Measurements from ENCODE around the gene CHST15.

Gene CHST15

GRCh38 chr10:124005091-124005490 is 88.3 kb downstream of the CHST15 start:
- Histone ChIP-seq H3K4me1 (ENCODE audit: control insufficient read depth, insufficient read depth, low read length) (no peaks in the 10 kb centered on the region), H3K36me3 (ENCODE audit: control insufficient read depth, insufficient read depth, low read length) (no peaks in the 10 kb centered on the region), H3K9ac (ENCODE audit: low read length) (no peak overlapping the region), H3K4me3 (ENCODE audit: low read length) (no peak overlapping the region), H3K27me3 (ENCODE audit: control insufficient read depth, insufficient read depth, low read length) (no peaks in the 10 kb centered on the region), H3K9me3 (ENCODE audit: control insufficient read depth, low read length) (no peaks in the 10 kb centered on the region)

- Histone ChIP-seq H3K4me1 (ENCODE audit: control insufficient read depth, insufficient read depth, low read length) (no peaks in the 10 kb centered on the region), H3K36me3 (ENCODE audit: control insufficient read depth, insufficient read depth, low read length) (no peaks in the 10 kb centered on the region), H3K9ac (ENCODE audit: low read length) (no peak overlapping the region), H3K4me3 (ENCODE audit: low read length) (no peak overlapping the region), H3K9me3 (ENCODE audit: control insufficient read depth, low read length) (no peaks in the 10 kb centered on the region), H3K27me3 (ENCODE audit: control insufficient read depth, insufficient read depth, low read length) (no peaks in the 10 kb centered on the region)
Observed at GRCh38 chr10:124004663-124005004, 88.8 kb downstream of the CHST15 start.

GRCh38 chr10:124003871-124004662 is 89.3 kb downstream of the CHST15 start:
- no peak overlapping the region for H3K4me3 ChIP-seq (ENCODE audit: low read length)
- H3K27me3 ChIP-seq (ENCODE audit: control insufficient read depth, insufficient read depth, low read length): no peaks in the 10 kb centered on the region
- H3K36me3 ChIP-seq (ENCODE audit: control insufficient read depth, insufficient read depth, low read length): no peaks in the 10 kb centered on the region
- no peaks in the 10 kb centered on the region for H3K9me3 ChIP-seq (ENCODE audit: control insufficient read depth, low read length)
- no peak overlapping the region for H3K9ac ChIP-seq (ENCODE audit: low read length)
- H3K4me1 ChIP-seq (ENCODE audit: control insufficient read depth, insufficient read depth, low read length): no peaks in the 10 kb centered on the region

DNA sequence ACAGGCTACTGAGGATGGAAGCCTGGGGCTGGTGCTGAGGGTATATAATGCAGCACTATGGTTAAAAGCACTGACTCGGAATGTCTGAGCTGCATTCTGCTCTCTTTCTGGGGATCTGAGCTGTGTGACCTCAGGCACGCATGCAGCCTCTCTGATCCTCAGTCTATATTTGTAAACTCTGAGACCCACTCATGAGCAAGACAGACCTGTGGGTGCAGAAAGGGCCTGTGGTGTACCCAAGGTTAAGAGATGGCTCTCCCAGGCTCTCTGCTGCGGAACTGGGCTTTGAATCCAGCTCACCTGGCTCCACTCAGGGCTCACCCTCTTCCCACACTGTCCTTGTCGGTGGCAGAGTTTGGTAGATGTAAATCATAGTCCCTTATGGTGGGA is 89.9 kb downstream of the CHST15 start:
- Histone ChIP-seq H3K9ac (ENCODE audit: low read length) (no peak overlapping the region), H3K9me3 (ENCODE audit: control insufficient read depth, low read length) (no peaks in the 10 kb centered on the region), H3K4me3 (ENCODE audit: low read length) (no peak overlapping the region), H3K4me1 (ENCODE audit: control insufficient read depth, insufficient read depth, low read length) (no peaks in the 10 kb centered on the region), H3K36me3 (ENCODE audit: control insufficient read depth, insufficient read depth, low read length) (no peaks in the 10 kb centered on the region), H3K27me3 (ENCODE audit: control insufficient read depth, insufficient read depth, low read length) (no peaks in the 10 kb centered on the region)

DNA sequence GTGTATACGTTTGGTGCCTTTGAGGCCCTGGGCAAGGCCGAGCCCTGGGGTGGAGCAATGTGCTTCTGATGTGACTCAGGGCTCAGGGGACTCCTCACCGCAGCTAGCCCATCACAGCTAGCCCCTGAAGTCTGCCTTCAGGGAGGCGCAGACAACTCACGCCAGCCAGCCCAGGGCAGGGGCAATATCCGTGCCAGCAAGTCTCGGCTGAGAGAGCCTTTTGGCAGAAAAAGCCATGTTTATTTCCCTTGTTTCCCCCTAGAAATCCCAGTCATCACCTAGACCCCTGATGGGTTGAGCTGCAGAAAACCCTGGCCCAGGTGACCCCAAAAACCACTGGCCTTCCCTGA is 90.4 kb downstream of the CHST15 start:
- Histone ChIP-seq H3K4me1 (ENCODE audit: control insufficient read depth, insufficient read depth, low read length) (no peaks in the 10 kb centered on the region), H3K9me3 (ENCODE audit: control insufficient read depth, low read length) (no peaks in the 10 kb centered on the region), H3K9ac (ENCODE audit: low read length) (no peak overlapping the region), H3K4me3 (ENCODE audit: low read length) (no peak overlapping the region), H3K36me3 (ENCODE audit: control insufficient read depth, insufficient read depth, low read length) (no peaks in the 10 kb centered on the region), H3K27me3 (ENCODE audit: control insufficient read depth, insufficient read depth, low read length) (no peaks in the 10 kb centered on the region)

GRCh38 chr10:124002391-124003069 is 90.9 kb downstream of the CHST15 start:
- no peaks in the 10 kb centered on the region for H3K27me3 ChIP-seq (ENCODE audit: control insufficient read depth, insufficient read depth, low read length)
- H3K4me3 ChIP-seq (ENCODE audit: low read length): no peak overlapping the region
- no peaks in the 10 kb centered on the region for H3K9me3 ChIP-seq (ENCODE audit: control insufficient read depth, low read length)
- no peaks in the 10 kb centered on the region for H3K36me3 ChIP-seq (ENCODE audit: control insufficient read depth, insufficient read depth, low read length)
- no peaks in the 10 kb centered on the region for H3K4me1 ChIP-seq (ENCODE audit: control insufficient read depth, insufficient read depth, low read length)
- H3K9ac ChIP-seq (ENCODE audit: low read length): no peak overlapping the region

GRCh38 chr10:124001391-124002148 is 91.8 kb downstream of the CHST15 start:
- Histone ChIP-seq H3K4me3 (ENCODE audit: low read length) (no peak overlapping the region), H3K36me3 (ENCODE audit: control insufficient read depth, insufficient read depth, low read length) (no peaks in the 10 kb centered on the region), H3K27me3 (ENCODE audit: control insufficient read depth, insufficient read depth, low read length) (no peaks in the 10 kb centered on the region), H3K9me3 (ENCODE audit: control insufficient read depth, low read length) (no peaks in the 10 kb centered on the region), H3K9ac (ENCODE audit: low read length) (no peak overlapping the region), H3K4me1 (ENCODE audit: control insufficient read depth, insufficient read depth, low read length) (peaks cover 5% of the 10 kb centered on the region)

- H3K9me3 ChIP-seq (ENCODE audit: control insufficient read depth, low read length): no peaks in the 10 kb centered on the region
- H3K36me3 ChIP-seq (ENCODE audit: control insufficient read depth, insufficient read depth, low read length): no peaks in the 10 kb centered on the region
- H3K9ac ChIP-seq (ENCODE audit: low read length): no peak overlapping the region
- no peaks in the 10 kb centered on the region for H3K27me3 ChIP-seq (ENCODE audit: control insufficient read depth, insufficient read depth, low read length)
- H3K4me1 ChIP-seq (ENCODE audit: control insufficient read depth, insufficient read depth, low read length): peaks cover 5% of the 10 kb centered on the region
- H3K4me3 ChIP-seq (ENCODE audit: low read length): no peak overlapping the region
Observed at GRCh38 chr10:124000792-124001201, 92.6 kb downstream of the CHST15 start.

DNA sequence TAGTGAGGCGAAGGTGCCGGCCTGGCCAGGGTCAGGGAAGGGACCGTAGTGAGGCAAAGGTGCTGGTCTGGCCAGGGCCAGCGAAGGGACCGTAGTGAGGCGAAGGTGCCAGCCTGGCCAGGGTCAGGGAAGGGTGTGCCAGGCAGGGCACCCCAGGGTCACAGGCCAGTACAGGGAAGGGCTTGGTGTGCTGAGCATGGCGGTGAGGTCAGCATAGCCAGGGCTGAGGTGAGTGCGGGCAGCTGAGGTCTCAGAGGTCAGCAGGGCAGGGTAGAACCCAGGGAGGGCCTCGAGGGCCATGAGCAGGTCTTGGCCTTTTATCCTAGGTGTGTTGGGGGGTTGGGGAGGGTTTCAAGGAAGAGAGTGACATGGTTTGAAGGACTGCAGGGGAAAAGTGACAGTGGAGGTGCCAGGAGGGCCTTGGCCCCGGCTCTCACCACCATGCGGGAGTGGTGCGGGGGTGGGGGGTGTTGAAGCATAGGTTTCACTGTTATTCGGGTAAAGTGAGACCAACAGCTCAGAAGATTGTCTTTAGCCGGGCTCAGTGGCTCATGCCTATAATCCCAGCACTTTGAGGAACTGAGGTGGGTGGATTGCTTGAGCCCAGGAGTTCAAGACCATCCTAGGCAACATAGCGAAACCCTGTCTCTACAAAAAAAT is 93.3 kb downstream of the CHST15 start:
- Histone ChIP-seq H3K4me3 (ENCODE audit: low read length) (no peak overlapping the region), H3K27me3 (ENCODE audit: control insufficient read depth, insufficient read depth, low read length) (peaks cover 6% of the 10 kb centered on the region), H3K9ac (ENCODE audit: low read length) (no peak overlapping the region), H3K4me1 (ENCODE audit: control insufficient read depth, insufficient read depth, low read length) (peaks cover 11% of the 10 kb centered on the region), H3K9me3 (ENCODE audit: control insufficient read depth, low read length) (no peaks in the 10 kb centered on the region), H3K36me3 (ENCODE audit: control insufficient read depth, insufficient read depth, low read length) (no peaks in the 10 kb centered on the region)

- Histone ChIP-seq H3K9me3 (ENCODE audit: control insufficient read depth, low read length) (no peaks in the 10 kb centered on the region), H3K36me3 (ENCODE audit: control insufficient read depth, insufficient read depth, low read length) (no peaks in the 10 kb centered on the region), H3K27me3 (ENCODE audit: control insufficient read depth, insufficient read depth, low read length) (peaks cover 12% of the 10 kb centered on the region), H3K9ac (ENCODE audit: low read length) (no peak overlapping the region), H3K4me3 (ENCODE audit: low read length) (no peak overlapping the region), H3K4me1 (ENCODE audit: control insufficient read depth, insufficient read depth, low read length) (peaks cover 19% of the 10 kb centered on the region)
Observed at GRCh38 chr10:123999261-123999660, 94.1 kb downstream of the CHST15 start.

DNA sequence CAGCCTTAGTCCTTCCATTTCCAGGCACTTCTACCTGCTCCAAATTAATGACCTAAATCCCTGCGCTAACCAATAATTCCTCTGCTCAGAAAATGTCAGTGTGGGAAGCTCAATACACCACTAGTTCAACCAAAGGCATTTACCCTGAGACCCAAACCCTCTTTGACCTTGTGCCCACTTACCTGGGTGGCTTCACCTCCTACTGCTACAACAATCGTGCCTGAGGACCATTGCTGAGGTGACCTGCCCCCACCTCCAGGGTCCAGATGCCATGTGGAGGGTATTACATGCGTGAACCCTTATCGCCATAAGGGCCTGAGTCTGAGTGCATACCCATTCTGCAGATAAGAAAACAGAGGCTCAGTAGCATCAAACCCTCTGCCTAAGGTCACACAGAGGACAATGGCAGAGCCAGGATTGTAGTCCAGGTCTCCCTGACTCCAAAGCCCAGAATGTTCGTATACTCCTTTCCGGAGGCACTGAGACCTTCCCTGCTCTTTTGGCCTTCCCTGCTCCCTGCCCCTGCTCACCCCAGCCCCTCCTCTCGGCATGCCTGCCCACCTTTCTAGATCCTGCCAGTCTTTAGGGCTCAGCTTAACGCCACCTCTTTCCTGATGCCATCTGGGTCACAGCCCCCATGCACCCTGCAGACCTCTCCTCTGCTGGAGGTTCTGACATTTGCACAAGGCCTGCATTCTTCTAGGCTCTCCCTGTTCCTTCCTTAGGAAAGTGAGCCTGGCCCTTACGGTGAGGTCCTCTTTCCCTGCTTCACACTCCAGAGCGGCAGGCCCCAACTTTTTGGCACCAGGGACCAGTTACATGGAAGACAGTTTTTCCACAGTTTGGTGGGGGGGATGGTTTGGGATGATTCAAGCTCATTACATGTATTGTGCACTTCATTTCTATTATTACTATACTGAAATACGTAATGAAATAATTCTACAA is 94.9 kb downstream of the CHST15 start:
- no peak overlapping the region for H3K4me3 ChIP-seq (ENCODE audit: low read length)
- peaks cover 20% of the 10 kb centered on the region for H3K27me3 ChIP-seq (ENCODE audit: control insufficient read depth, insufficient read depth, low read length)
- peaks cover 22% of the 10 kb centered on the region for H3K4me1 ChIP-seq (ENCODE audit: control insufficient read depth, insufficient read depth, low read length)
- no peaks in the 10 kb centered on the region for H3K9me3 ChIP-seq (ENCODE audit: control insufficient read depth, low read length)
- no peak overlapping the region for H3K9ac ChIP-seq (ENCODE audit: low read length)
- H3K36me3 ChIP-seq (ENCODE audit: control insufficient read depth, insufficient read depth, low read length): no peaks in the 10 kb centered on the region
